Measurements from ENCODE around the gene SMIM36. TPM values are rescaled to one million over a fixed set of nuclear protein-coding genes. Genes with fewer than 3 reads are reported as not detected.
"Not testable (repeated sequence)": the region's sequence is repeated elsewhere in the genome, so short reads cannot be mapped to it uniquely, and the experiment has no call there.

SMIM36 gene
- polyA plus RNA-seq (ENCODE audit: insufficient read length in 10 of 10) = under 1 TPM in 2 of 10 donors, not detected in 8; 0.05 to 0.07 TPM
- long read RNA-seq, donor 1 = 0 reads
- long read RNA-seq, donor 2 = 0 reads
- long read RNA-seq, donor 3 = 0 reads
- long read RNA-seq, donor 4 = 0 reads
- long read RNA-seq, donor 5 = 0 reads
- long read RNA-seq, donor 6 = 0 reads
- long read RNA-seq, donor 7 = 0 reads
- long read RNA-seq, donor 8 = 0 reads
- long read RNA-seq, donor 9 = 0 reads

GRCh38 chr17:55510986-55511721, at the start of gene SMIM36:
Gene SMIM36 (minus strand): TSS chr17:55511452.
- DNase-seq = no peak

DNA sequence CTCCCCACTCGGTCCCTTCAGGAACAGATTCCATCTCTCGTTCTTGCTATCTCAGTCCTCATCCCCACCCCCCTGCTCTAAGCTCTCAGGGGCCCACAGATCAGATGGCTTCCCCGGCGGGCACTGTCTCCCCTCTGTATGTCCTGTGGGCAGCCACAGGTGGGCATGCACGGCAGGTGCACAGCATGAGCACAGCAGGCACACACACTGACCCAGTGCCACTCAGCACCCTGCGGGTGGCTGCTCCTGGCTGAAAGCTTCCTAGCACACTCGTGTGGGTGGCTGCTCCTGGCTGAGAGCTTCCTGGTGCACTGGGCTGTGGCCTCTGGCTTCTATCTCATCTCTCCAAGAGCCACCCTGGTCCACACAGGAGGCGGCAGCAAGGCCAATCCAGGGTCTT, 44.5 kb upstream of the SMIM36 start:
- DNase-seq = no peak

- no peak for DNase-seq
These were observed 37.9 kb upstream of the SMIM36 start for GRCh38 chr17:55549140-55549539.

- no peak for DNase-seq
These were observed 35.9 kb upstream of the SMIM36 start for GRCh38 chr17:55546991-55547664.

- no peak for DNase-seq
These were observed 35.2 kb upstream of the SMIM36 start for GRCh38 chr17:55546481-55546880.

DNA sequence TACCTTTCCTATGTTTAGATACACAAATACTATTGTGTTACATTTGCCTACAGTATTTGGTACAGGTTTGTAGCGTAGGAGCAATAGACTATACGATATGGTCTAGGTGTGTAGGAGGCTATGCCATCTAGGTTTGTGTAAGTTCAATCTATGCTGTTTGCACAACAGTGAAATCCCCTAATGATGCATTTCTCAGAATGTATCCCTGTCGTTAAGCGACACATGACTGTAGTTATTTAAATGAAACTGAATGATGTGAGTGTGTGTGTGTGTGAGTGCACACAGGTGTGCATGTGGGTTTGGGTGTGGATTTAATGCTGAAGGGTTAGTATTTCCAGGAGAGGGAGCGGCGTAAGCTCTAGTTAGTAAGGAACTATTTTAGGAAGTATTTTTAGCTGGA, 34.6 kb upstream of the SMIM36 start:
- no peak for DNase-seq

DNA sequence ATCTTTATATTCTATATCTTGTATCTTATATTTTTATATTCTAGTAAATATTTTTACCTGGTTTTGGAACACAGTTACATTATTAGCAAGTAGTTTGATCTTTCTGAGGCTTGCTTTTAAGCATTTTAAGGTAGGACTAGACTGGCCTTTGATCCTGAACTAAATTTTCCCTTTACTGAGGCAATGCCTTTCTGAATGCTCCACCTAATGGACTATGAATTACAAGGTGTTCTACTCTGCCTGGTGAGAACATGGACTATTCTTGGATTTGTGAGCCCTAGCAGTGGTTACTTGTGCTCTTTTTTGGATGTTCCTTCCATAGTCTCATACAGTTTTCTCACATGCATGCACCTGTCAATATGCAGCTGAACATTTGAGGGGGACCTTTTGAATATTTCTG, 32.5 kb upstream of the SMIM36 start:
- no peak for DNase-seq

GRCh38 chr17:55540414-55541091, 29.3 kb upstream of the SMIM36 start:
- DNase-seq = peak in 1 of 3 donors; percentile 74

DNA sequence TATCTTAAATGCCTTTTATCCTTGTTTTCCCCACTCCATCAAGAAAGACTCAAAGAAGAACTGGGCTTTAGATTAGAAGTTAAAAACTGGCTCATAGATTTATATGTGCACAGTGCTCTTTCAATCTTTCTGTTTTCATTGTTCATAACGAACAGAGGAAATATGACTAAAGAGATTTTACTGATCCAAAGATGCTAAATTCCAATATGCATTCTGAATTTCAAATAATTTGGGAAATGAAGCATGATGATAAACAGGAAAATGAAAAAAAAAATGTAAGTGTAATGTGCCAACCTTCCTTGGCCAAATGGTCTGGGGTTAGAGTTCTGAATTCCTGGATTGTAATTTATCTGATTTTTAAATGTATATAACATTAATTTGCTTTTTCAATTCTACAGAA, 25.0 kb upstream of the SMIM36 start:
- DNase-seq = no peak

GRCh38 chr17:55533608-55534007, 22.4 kb upstream of the SMIM36 start:
- DNase-seq = no peak

DNA sequence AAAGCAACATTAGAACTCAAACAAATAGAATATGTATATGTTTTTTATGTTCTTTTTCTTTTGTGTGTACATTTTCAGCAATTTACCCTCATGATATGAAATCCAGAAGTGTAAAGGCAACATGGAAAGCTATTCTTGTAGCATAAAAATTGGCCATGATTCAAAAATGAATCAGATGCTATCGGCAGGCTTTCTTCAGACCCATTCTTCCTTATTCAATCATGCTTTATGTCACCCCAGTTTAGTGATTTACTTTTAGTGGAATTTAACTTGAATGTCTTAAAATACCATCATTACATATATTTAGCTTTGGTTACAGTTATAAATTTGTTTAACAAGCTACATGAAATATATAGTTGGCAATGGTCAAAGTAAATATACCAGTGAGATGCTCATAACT, 21.4 kb upstream of the SMIM36 start:
- DNase-seq = no peak

DNA sequence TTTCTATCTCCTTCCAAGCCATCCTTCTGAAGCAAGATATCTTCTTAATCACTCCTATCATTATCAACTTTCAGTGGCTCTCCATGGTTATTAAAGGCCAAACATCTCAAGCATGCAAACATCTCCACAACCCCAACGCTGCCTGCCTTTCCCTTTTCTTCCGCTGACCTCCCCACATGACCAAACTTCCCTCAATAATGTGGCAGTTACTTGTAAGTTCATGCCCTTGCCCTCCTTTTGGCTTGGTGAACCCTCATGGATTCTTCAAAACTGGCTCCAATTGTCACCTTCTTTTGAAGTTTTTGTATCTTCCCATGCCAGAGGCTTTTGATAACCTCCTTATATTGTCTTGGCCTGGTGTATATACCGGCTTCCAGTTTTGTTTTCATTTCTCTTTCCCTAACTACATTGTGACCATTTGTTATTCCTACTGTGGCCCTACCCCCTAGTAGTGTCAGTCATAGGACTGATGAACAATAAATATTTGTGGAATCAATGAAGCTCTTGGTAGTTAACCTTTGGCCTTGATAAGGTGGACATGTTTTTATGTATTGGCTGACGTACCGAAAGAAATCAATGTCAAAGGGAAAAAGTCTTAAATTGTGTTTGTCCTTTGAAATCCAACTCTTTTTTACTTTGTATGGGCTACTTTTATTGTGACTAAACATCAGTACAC, 19.9 kb upstream of the SMIM36 start:
- DNase-seq = no peak

- no peak for DNase-seq
These were observed 18.8 kb upstream of the SMIM36 start for GRCh38 chr17:55530064-55530463.

DNA sequence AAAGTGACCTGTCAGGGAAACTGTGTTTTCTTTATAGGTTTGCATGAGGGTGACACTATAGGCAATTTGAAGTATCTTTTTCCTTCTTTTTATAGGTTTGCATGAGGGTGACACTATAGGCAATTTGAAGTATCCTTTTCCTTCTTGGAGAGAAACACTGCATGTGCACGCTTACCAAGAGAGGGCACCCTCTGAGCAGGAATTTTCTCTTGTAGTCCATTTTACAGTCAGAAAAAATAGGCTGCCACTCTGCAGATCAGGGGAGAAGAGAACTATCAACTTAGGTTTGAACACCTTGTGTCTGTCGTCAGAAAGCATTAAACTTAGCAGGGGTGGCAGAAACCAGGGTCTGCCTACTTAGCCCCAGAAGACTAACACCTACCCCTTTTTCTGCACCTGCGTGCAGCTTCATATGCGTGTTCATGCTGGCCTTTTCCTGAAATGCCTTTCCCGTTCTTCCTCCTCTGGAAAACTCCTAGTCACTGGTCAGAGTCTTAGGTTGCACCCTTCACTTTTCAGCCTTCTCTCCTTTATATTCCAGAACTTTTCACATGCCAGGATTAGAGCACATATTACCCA, 16.4 kb upstream of the SMIM36 start:
- peak; percentile 47 to 80 (median 60) for DNase-seq

DNA sequence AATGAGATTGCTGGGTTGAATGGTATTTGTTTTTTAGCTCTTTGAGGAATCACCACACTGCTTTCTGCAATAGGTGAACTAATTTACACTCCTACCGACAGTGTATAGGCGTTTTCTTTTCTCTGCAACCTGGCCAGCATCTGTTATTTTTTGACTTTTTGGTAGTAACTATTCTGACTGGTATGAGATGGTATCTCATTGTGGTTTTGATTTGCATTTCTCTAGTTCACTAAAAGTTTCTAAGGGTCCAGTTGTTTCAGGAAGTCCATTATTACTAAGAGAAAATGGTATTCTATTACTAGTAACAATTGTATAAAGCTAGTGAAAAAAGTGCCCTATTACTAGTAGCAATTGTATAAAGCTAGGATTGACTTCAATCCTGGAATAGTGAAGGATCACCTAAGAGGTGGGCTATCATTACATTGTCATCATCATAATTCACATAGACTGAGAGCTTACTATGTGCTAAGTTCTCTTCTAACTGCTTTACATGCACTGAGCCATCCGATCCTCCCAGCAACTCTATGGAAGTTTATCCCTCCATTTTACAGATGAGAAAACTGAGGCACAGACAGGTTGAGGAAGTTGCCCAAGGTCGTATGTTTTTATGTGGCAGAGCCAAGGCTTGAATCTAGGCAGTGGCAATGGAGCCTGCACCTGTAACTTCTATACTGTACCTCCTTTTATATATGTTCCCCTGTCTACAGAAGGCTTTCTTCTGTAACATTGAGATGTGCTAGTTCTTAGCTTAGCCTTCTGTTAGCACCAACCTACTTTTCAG, 13.4 kb upstream of the SMIM36 start:
- no peak for DNase-seq

DNA sequence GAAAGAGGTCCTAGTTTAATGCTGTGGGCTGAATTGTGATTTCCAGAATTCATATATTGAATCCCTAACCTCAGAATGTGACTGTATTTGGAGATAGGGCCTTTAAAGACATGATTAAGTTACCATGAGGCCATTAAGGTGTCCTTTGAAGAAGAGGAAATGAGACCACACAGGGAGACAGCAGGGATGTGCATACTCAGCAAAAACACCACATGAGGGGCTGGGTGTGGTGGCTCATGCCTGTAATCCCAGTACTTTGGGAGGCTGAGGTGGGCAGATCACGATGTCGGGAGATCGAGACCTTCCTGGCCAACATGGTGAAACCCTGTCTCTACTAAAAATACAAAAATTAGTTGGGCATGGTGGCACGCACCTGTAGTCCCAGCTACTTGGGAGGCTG, 11.8 kb upstream of the SMIM36 start:
- not testable (repeated sequence) for DNase-seq

DNA sequence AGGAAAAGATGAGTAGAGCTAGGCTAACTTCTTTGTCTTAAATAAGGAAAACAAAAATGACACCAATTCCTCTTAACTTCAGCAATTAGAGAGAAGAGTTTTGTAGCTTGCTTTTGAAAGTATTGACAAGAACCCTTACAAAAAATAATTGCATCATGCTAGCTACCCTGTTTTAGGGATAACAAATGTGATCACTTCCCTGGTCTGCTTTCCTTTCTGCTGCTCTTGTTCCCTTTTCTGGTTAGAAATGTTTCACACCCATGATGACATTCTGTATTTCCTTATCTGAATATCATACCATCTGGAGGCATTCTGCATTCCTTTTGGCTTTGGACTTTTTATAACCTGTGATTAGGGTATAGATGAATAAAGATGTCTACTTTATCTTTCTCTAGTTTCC, 9.9 kb upstream of the SMIM36 start:
- DNase-seq = no peak

GRCh38 chr17:55520402-55520801, 9.2 kb upstream of the SMIM36 start:
- no peak for DNase-seq

DNA sequence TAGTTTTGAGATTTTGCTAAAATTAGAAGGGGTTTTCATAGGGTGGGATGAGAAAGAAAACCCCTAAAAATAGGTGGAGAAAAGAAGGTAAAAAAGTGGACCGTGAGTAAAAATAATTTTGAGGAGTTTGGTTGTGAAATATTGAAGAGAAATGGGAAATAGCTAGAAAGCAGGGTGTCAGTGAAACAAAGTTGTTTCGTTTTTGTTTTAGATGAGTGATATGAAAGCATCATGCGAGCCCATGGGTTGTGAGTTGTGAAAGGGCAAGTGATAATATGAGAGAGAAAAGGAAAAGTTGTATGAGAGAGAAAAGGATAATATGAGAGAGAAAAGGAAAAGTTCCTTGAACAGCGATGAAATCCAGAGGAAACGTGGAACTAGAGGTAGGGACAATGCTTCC, 7.3 kb upstream of the SMIM36 start:
- DNase-seq = no peak

DNA sequence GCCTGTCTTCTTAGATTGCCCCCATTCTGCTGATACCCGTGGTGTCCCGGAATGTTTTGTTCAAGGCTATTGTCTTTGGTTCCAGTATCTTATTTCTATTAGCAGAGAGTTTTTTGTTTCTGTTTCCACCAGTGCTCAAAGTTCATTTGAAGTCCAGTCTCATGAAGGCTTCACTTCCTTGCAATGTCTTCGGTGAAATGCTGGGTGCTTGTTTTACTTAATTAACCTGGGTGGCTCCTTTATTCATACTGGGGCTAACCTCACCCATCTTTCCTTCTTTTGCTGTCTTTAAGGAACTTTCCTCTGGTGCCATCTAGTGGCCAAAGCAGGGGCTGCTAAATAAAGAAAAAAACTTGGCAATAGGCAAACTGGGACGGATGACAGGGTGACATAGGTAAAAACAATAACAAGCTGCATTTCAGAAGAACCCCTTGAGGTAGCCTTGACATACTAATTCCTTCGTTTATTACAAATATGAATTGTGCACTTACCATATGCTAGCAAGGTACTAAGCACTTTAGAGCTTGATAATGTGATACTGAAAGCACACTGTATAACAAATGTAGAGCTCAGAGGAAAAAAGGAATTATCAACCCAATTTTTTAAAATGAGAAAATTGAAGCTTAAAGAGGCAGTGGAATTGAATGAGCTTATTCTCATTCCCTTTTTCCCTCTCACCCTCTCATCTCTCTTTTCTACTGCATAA, 2.8 kb upstream of the SMIM36 start:
- DNase-seq = peak; percentile 72 to 84 (median 82)
